Measurements from ENCODE around the gene SERPINI1. TPM values are rescaled to one million over a fixed set of nuclear protein-coding genes. Genes with fewer than 3 reads are reported as not detected.

Gene SERPINI1
- total RNA-seq, 2 donors from 2014 or later: 2.0 to 3.8 TPM

- H3K4me3 ChIP-seq: no peak overlapping the region
- no peaks in the 10 kb centered on the region for H3K9me3 ChIP-seq
- H3K4me1 ChIP-seq: peaks cover 0 to 11% of the 10 kb centered on the region in 2 donors
- TF ChIP-seq CTCF (IDR thresholded peaks at IDR 0.05): no peak
- no peak overlapping the region for H3K27ac ChIP-seq
- no peaks in the 10 kb centered on the region for H3K36me3 ChIP-seq
- H3K27me3 ChIP-seq: no peaks in the 10 kb centered on the region
- no peak for DNase-seq (ENCODE audit: low spot score)
These were observed 51.9 kb downstream of the SERPINI1 start for GRCh38 chr3:167787440-167787839.

- H3K27ac ChIP-seq: no peak overlapping the region
- no peak overlapping the region for H3K4me3 ChIP-seq
- no peak for DNase-seq (ENCODE audit: low spot score)
- H3K9me3 ChIP-seq: no peaks in the 10 kb centered on the region
- no peaks in the 10 kb centered on the region for H3K27me3 ChIP-seq
- no peaks in the 10 kb centered on the region for H3K4me1 ChIP-seq
- no peak for TF ChIP-seq CTCF (IDR thresholded peaks at IDR 0.05)
- no peaks in the 10 kb centered on the region for H3K36me3 ChIP-seq
These were observed 62.9 kb downstream of the SERPINI1 start for GRCh38 chr3:167798443-167798842.

GRCh38 chr3:167808910-167809309 is 73.4 kb downstream of the SERPINI1 start:
- Histone ChIP-seq H3K4me3 (no peak overlapping the region), H3K36me3 (no peaks in the 10 kb centered on the region), H3K9me3 (no peaks in the 10 kb centered on the region), H3K4me1 (peaks cover 0 to 22% of the 10 kb centered on the region in 2 donors), H3K27ac (no peak overlapping the region), H3K27me3 (no peaks in the 10 kb centered on the region)
- DNase-seq (ENCODE audit: low spot score): no peak
- no peak for TF ChIP-seq CTCF (IDR thresholded peaks at IDR 0.05)

GRCh38 chr3:167810236-167810635 is 74.7 kb downstream of the SERPINI1 start:
- no peak overlapping the region for H3K4me3 ChIP-seq
- peaks cover 0 to 35% of the 10 kb centered on the region in 2 donors for H3K4me1 ChIP-seq
- H3K36me3 ChIP-seq: no peaks in the 10 kb centered on the region
- no peaks in the 10 kb centered on the region for H3K9me3 ChIP-seq
- H3K27ac ChIP-seq: no peak overlapping the region
- DNase-seq (ENCODE audit: low spot score): no peak
- no peak for TF ChIP-seq CTCF (IDR thresholded peaks at IDR 0.05)
- H3K27me3 ChIP-seq: no peaks in the 10 kb centered on the region

GRCh38 chr3:167811031-167811430 is 75.5 kb downstream of the SERPINI1 start:
- Histone ChIP-seq H3K27me3 (no peaks in the 10 kb centered on the region), H3K4me3 (no peak overlapping the region), H3K27ac (no peak overlapping the region), H3K4me1 (peaks cover 0 to 41% of the 10 kb centered on the region in 2 donors), H3K9me3 (no peaks in the 10 kb centered on the region), H3K36me3 (no peaks in the 10 kb centered on the region)
- no peak for TF ChIP-seq CTCF (IDR thresholded peaks at IDR 0.05)
- no peak for DNase-seq (ENCODE audit: low spot score)

Measured in right atrium auricular region (tissue), 2 donors.